GM19023 (cell line): ENCODE results near the gene TMED1.
"Not testable (repeated sequence)": the region's sequence is repeated elsewhere in the genome, so short reads cannot be mapped to it uniquely, and the experiment has no call there.

Experiments used
- ATAC-seq: cut with Tn5 transposase; IDR thresholded peaks from one replicate; pipeline ENCODE4 v1.9.1; 2021; ENCODE audit warnings: mild to moderate bottlenecking, moderate library complexity; ENCODE audit not compliant: unreplicated experiment

The TMED1 gene

GRCh38 chr19:10835754-10836478 lies at the start of gene TMED1:
TMED1 (minus strand) TSS chr19:10836212; CDS start chr19:10836191, 21 bp downstream.
- peak; percentile 82 for ATAC-seq

GRCh38 chr19:10885201-10886169 lies 49.5 kb upstream of the TMED1 start:
- no peak for ATAC-seq

GRCh38 chr19:10884274-10884673 lies 48.3 kb upstream of the TMED1 start:
- ATAC-seq: no peak

GRCh38 chr19:10882108-10882457 lies 46.1 kb upstream of the TMED1 start:
- ATAC-seq: no peak

GRCh38 chr19:10881403-10882107 lies 45.5 kb upstream of the TMED1 start:
- no peak for ATAC-seq

- ATAC-seq: no peak
Measured at GRCh38 chr19:10878253-10878652, 42.2 kb upstream of the TMED1 start.

GRCh38 chr19:10877608-10878007 lies 41.6 kb upstream of the TMED1 start:
- not testable (repeated sequence) for ATAC-seq

- peak; percentile 69 for ATAC-seq
Measured at GRCh38 chr19:10876459-10877240, 40.6 kb upstream of the TMED1 start.

GRCh38 chr19:10874024-10874423 lies 38.0 kb upstream of the TMED1 start:
- no peak for ATAC-seq

GRCh38 chr19:10872546-10873107 lies 36.6 kb upstream of the TMED1 start:
- ATAC-seq: no peak

- ATAC-seq: no peak
Measured at GRCh38 chr19:10871711-10872545, 35.9 kb upstream of the TMED1 start.

- peak; percentile 76 for ATAC-seq
Measured at GRCh38 chr19:10870955-10871603, 35.1 kb upstream of the TMED1 start, which contains the start of gene CARM1. CARM1 (plus strand) TSS chr19:10871553; CDS start chr19:10871703, 150 bp downstream.

- no peak for ATAC-seq
Measured at GRCh38 chr19:10870501-10870954, 34.5 kb upstream of the TMED1 start.

- ATAC-seq: not testable (repeated sequence)
Measured at GRCh38 chr19:10869872-10870311, 33.9 kb upstream of the TMED1 start.

GRCh38 chr19:10868872-10869547 lies 33.0 kb upstream of the TMED1 start:
- no peak for ATAC-seq

GRCh38 chr19:10866495-10866894 lies 30.5 kb upstream of the TMED1 start:
- ATAC-seq: no peak

GRCh38 chr19:10864538-10864899 lies 28.5 kb upstream of the TMED1 start:
- no peak for ATAC-seq

- ATAC-seq: no peak
Measured at GRCh38 chr19:10863107-10863717, 27.2 kb upstream of the TMED1 start.
